Retina (tissue), 1 donor: ENCODE measurements around the gene ING1.
"Not testable (repeated sequence)": the region's sequence is repeated elsewhere in the genome, so short reads cannot be mapped to it uniquely, and the experiment has no call there.

Source experiments
- DNase-seq: peaks from one replicate; pipeline ENCODE4 v3.0.0-alpha.2; 2016

ING1 gene

GRCh38 chr13:110695774-110696173, 17.7 kb upstream of the ING1 start:
- not testable (repeated sequence) for DNase-seq

DNA sequence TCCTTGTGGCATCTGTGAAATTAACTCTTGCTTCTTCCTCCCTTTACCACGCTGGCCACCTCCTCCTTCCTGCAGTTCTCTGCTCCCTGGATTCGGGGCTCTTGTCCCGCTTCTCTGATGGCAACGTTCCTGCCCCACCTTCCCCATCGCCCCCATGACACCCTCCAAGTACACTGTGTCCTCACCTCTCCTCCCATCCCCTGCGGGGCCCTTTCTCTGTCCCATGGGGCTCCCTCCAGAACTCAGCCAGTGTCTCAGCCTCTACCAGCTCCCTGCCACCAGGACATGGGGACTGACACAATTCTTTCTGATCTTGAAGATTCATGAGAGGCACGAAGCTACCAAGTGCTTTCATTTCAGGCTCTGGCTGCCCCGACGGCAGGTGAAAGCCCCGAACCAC, 16.7 kb upstream of the ING1 start:
- DNase-seq: no peak

- no peak for DNase-seq
Measured at GRCh38 chr13:110697842-110698241, 15.7 kb upstream of the ING1 start.

DNA sequence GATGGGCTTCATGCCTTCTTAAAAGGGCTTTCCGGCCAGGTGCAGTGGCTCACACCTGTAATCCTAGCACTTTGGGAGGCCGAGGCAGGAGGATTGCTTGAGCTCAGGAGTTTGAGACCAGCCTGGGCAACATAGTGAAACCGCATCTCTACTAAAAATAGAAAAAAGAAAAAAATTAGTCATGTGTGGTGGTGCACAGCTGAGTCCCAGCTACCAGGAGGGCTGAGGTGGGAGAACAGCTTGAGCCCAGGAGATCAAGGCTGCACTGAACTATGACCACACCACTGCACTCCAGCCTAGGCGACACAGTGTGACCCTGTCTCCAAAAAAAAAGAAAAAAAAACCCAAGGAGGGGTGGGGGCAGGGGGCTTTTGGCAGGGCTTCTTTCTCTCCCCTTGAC, 14.8 kb upstream of the ING1 start:
- no peak for DNase-seq

DNA sequence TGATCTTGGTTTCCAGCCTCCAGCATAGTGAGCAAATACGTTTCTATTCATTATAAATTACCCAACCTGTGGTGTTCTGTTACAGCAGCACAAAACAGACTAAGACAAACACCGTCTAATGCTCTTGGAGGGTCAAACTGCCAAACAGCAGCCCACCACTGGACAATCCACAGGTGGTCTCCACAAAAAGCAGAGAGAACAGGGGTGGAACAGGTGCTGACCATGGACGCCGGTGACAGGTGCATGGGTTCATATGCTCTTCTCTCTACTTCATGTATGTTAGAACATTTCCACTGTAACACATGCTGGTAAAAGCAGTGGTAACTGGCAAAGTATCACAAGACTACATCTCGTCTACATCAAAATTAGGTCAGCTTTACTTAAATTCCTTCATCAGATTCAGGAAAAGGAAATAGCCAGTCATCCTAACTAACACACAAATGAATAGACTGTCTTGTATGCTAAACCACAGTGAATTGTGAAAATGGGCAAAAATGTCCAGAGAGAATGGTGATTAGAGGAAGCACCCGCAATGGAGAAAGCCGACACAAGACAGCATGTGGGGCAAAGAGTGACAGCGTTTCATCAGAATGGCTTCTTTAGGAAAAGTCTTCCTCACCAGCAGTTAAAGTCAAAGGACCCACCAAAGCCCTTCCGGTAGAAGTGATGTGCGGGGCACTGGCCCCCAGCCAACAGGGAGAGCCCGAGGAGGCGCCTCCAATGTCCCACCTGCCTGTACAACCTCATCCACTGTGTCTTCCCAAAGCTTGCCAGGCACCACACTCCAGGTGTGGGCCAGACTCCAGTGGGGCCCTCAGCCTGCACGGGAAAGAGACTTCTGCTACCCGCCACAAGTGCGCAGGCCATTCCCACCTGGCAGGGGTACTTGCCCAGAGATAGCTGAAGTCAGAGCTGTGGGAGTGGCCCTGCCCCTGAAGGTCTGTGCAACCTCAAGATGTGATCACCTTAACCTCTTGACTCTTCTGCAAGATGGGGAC, 14.1 kb upstream of the ING1 start:
- DNase-seq: no peak

GRCh38 chr13:110700186-110700585, 13.3 kb upstream of the ING1 start:
- DNase-seq: no peak

GRCh38 chr13:110700641-110701040, 12.9 kb upstream of the ING1 start:
- DNase-seq: no peak

GRCh38 chr13:110701061-110701460, 12.4 kb upstream of the ING1 start:
- not testable (repeated sequence) for DNase-seq

- DNase-seq: no peak
Measured at GRCh38 chr13:110702089-110702488, 11.4 kb upstream of the ING1 start.

- DNase-seq: peak; percentile 67
Measured at GRCh38 chr13:110702591-110703526, 10.6 kb upstream of the ING1 start.

DNA sequence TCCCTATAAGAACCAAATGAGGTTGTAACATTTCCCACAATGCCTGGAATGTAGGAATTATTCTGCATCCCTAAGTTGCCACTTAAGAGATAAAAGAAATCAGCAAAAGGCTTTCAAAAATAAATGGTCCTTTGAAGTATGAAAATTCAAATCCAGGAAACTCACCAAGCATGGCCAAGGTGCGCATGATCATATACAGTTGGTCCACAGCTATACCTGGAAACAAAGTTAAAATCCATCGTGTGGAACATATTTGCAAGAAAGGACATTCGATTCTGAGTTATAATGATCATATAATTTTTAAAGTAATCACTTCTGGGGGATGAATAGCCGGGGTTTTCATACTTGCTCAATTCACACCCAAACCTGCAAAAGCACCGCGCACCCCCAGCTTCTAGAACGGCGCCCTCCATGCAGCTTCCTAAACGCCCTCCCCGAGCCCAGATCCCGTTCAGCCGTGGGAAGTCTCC, 8.1 kb upstream of the ING1 start:
- DNase-seq: no peak

DNA sequence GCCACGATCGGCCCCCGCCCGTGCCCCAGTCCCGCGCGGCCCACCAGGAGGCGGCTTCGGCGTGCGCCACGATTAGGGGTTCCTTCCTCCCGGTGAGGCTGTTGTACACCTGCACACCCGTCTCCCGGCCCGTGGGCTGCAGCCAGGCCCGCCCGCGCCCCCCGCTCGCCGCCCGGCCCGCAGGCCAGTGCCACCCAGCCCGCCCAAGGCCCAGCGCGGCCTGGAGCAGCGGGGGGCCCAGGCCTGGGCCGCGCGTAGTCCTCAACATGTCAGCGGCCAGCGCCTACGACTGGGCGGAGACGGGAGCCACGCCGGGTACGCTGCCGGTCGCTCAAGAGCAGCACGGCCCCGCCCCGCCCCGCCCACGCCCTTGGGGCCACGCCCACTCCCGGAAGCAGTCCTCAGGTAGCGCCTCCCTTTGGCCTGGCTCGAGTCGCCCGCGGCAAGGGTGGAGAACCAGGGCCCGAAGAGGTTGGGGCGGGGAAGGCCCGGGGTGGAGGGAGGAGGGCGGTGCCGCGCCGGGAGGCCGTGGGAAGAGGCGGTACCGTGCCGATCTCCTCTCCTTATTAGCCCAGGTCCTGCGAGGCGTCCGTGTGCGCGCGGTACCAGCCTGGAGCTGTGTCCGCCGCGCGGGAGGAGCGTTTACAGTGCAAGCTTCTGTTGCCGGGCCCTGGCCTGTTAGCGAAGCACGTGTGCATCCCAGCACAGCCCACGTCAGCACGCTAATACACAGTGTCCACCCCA, 7.5 kb upstream of the ING1 start, which contains the start of gene CARS2:
Gene CARS2 (minus strand): TSS at position 291 of the 744 bp plus-strand sequence. CDS start 23 bp downstream, at position 268.
- DNase-seq: peak; percentile 94

DNA sequence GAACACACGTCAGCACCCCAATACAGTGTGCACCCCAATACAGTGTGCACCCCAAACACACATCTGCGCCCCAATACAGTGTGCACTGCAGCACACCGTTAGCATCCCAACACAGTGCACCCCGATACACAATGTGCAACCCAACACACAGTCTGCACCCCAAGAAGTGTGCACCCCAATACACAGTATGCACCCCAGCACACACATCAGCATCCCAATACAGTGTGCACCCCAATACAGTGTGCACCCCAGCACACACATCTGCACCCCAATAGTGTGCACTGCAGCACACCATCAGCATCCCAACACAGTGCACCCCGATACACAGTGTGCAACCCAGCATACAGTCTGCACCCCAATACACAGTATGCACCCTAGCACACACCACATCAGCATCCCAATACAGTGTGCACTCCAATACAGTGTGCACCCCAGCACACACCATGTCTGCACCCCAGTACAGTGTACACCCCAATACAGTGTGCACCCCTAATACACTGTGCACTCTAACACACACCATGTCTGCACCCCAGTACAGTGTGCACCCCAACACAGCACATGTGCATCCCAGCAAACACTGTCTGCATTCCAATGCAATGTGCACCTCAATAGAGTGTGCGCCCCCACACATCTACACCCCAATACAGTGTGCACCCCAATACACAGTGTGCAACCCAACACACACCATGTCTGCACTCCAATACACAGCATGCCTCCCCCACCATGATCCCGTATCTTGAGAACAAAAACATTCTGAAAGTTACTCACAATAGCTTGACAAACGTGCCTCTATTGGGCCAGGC, 6.7 kb upstream of the ING1 start:
- no peak for DNase-seq

- peak; percentile 95 for DNase-seq
Measured at GRCh38 chr13:110712081-110712848, 1.2 kb upstream of the ING1 start.

GRCh38 chr13:110712849-110713641, 455 bp upstream of the ING1 start:
- peak; percentile 99 for DNase-seq

- DNase-seq: peak; percentile 65
Measured at GRCh38 chr13:110713981-110714796, 689 bp downstream of the ING1 start.

DNA sequence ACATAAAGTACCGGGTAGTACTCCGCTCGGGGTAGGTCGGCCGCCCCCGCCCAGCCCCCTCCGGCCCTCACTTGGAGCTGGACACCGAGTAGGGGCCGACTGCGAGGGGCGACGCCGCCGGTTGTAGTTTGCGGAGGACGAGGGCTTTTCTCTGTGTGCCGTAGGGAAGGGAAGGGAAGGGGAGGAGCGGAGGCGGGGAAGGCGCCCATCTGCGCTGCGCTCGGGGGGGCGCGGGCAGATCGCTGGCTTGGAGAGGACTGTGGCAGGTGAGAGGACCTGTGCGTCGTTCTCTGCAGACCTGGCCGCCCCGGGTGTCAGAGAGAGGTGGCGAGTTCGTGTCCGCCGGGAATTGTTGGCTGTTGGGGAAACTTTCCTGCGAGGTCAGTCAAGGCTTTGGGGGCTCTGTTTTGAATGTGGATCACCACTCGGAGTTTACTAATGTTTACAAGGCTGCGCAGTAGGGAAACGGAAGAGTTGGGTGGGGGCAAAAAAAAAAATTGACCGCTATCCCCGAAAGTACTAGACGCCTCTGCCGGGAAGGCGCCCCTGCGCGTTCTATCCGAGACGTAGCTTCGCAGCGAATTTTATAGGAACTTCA, 1.4 kb downstream of the ING1 start:
- DNase-seq: no peak
